ENCODE measurements around the gene GRB10.

The GRB10 gene

DNA sequence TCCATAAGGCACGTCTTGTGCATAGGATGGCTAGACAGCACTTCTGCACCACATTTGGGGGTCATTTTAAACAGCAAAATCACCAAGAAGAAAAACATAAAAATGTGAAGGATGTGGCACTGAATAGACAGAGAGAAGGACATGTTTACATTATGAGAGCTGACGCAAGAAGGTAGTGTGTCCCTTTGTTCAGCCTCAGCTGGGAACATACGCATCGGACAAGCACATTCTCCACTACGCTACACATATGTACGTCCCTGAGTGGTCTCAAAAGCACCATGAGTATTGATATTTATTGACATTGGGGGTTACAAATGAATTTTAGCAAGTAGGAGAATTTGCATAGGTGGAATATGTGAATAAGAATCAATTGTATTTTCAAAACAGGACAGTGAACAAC is 237.7 kb downstream of the GRB10 start:
- DNase-seq (ENCODE audit: low spot score) = no peak

DNA sequence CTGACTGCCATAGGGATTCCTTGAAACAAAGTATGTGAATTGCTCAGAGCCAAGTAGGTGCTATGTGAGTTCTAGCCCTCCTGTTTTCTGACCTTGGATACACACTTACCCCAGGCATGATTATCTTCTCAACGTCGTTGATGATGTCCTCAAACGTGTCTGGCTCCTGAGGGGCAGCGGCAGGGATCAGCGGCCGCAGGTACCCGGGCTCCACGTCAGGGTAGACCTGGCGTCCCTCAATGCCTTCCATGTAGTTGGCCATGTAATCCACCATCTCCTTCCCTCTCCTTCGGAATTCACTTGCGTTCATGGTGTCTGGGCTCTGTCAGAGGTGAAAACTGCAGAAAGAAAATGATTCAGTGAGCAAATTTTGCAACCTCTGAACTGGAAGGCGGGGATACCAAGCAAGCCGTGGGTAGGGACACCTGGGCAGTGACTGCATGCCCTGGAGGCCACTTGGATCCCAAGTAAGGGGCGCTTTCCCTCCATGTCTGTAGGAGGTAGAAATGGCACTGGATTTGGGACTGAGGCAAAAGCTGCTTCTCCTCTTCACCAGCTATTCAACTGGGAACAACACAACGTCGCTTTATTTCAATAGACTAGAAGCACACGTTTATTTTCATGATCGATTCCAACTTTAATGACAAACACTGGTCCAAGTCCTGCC is 238.8 kb downstream of the GRB10 start:
- no peak for DNase-seq (ENCODE audit: low spot score)

DNA sequence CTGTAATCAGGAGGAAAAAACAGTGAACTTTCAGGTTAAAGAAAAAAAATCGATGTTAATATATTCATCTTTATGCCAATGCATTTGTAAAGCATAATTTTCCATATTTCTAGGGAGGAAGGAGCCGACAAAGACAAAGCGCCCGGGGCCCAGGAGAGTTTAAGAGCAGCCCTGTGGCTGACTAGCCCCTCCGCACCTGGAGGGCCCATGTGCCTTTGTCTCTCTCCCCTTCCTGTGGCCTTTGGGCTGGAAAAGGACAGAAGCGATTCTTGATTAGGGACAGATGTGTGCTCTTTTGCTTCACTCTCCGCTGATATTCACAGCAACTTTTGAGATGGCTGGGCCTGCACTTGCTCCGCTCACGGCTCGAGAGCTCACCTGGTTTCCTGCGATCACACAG is 240.6 kb downstream of the GRB10 start:
- DNase-seq (ENCODE audit: low spot score) = no peak

DNA sequence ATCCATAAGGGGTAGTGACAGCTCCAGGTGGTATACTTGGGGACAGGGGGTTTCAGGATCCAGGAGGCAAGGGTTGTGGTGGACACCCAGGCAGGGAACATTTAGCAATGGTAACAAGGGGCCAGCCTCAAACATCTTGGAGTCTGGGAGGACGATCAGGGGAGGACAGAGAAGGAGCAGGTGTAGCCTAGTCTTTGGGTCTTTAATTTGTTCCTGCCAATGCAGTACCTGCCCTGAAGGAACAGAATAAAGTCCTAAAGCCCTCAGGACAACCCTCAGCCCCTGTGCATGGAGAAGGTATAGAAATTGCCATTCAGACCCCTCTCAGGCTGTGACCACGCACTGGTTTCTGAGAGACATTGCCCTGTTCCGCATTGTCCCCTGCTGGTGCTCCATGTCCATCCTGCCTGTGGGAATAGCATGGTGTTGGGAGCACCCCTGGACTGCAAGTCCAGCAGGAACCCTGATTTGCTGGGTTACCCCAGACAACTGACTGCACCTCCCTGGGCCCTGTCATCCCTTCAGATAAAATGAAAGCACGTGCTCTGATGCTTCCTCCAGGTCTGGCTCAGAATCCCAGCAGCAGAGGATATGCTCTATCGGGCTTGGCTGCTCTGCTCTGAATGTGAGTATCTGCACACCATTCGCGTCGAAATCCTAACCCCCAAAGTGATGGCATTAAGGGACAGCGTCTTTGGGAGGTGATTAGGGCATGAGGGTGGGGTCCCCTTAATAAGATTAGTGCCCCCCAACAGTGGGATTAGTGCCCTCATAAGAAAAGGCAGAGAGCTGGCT is 241.7 kb downstream of the GRB10 start:
- no peak for DNase-seq (ENCODE audit: low spot score)

Measured in HuH-7.5 (cell line).